GM12878 (cell line): ENCODE data around the gene PPP1R10.

ENCODE experiments used
- EED ChIP-seq: sonication (generic); IDR thresholded peaks from 2 replicates; pipeline ENCODE4 v1.6.1; 2016; ENCODE audit warnings: antibody characterized with exemption, low read depth
- SIN3A ChIP-seq: IDR thresholded peaks from 2 replicates; pipeline ENCODE4 v1.6.1; 2012; ENCODE audit warnings: low read depth, low read length, improper control_type of control experiment
- YY1 ChIP-seq: IDR thresholded peaks from 2 replicates; pipeline ENCODE4 v1.6.1; 2011; ENCODE audit warnings: low read depth, mild to moderate bottlenecking, low read length

DNA sequence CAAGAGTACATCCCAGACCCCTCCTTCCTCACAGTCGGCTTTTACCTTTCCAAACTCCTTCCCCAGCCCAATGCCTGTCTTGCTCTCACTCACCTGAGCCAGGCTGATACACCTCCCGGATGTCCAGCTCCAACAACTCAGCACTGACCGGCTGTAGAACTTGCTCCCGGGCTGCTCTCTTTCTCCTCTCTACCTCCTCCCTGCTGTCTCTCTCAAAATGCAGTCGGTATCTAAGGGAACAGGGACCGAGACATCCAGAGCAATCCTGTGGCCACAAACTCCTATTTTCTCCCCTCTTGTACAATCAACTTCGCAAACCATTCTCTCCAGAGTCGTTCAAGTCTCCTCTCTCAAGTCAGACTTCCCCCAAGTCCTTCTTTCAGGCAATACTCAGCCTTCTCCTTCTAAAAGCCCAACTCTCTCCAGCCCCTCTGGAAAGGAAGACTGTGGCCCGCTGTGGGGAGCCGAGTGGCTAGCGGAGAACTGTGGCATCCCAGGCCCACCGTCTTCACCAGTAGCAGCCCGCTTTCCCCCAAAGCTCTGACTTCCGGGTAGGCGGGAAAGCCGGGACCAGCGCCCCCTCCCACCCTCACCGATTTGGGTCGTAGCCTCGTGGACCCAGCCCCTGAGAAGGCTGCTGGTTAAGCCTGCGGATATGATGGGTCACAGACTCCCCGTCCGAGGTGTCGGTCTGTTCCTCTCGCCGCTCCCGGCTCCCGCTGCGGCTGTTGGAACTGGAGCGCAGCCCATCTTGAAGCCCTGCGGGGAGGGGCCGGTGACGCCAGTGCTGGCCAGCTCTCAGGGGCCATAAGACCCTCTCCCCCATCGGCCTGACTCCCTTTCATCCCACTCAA lies 61.9 kb downstream of the PPP1R10 start:
- TF ChIP-seq SIN3A (no peak), EED (no peak), YY1 (no peak)
